ENCODE data around the gene BSPRY. TPM values are rescaled to one million over a fixed set of nuclear protein-coding genes. Genes with fewer than 3 reads are reported as not detected.

The BSPRY gene
- total RNA-seq, 1 donor from 2014 or later = 10.8 TPM

GRCh38 chr9:113341712-113342410 is 7.5 kb upstream of the BSPRY start:
- no peak overlapping the region for H3K27ac ChIP-seq
- no peaks in the 10 kb centered on the region for H3K27me3 ChIP-seq
- ATAC-seq = no peak
- H3K4me1 ChIP-seq = peaks cover 10% of the 10 kb centered on the region
- no peak overlapping the region for H3K4me3 ChIP-seq
- intact Hi-C loops (cut with DNase I) = no loop called here
- H3K36me3 ChIP-seq = no peaks in the 10 kb centered on the region
- H3K9me3 ChIP-seq = no peaks in the 10 kb centered on the region
- TF ChIP-seq CTCF (IDR thresholded peaks at IDR 0.05) = no peak
- no peak for DNase-seq

- peak overlapping the region; percentile 51 for H3K27ac ChIP-seq
- no peaks in the 10 kb centered on the region for H3K27me3 ChIP-seq
- no peaks in the 10 kb centered on the region for H3K9me3 ChIP-seq
- H3K36me3 ChIP-seq = no peaks in the 10 kb centered on the region
- peaks cover 10% of the 10 kb centered on the region for H3K4me1 ChIP-seq
- no peak overlapping the region for H3K4me3 ChIP-seq
- intact Hi-C loops (cut with DNase I) = no loop called here
- TF ChIP-seq CTCF (IDR thresholded peaks at IDR 0.05) = no peak
- ATAC-seq (peak; percentile 64), DNase-seq (peak; percentile 64)
Observed at GRCh38 chr9:113343732-113344231, 5.6 kb upstream of the BSPRY start.

- Histone ChIP-seq H3K9me3 (no peaks in the 10 kb centered on the region), H3K36me3 (no peaks in the 10 kb centered on the region), H3K4me1 (peaks cover 7% of the 10 kb centered on the region), H3K27me3 (no peaks in the 10 kb centered on the region), H3K4me3 (no peak overlapping the region), H3K27ac (no peak overlapping the region)
- DNase-seq = no peak
- no peak for TF ChIP-seq CTCF (IDR thresholded peaks at IDR 0.05)
- intact Hi-C loops (cut with DNase I) = no loop called here
- no peak for ATAC-seq
Observed at GRCh38 chr9:113345190-113345589, 4.2 kb upstream of the BSPRY start.

- Histone ChIP-seq H3K4me3 (no peak overlapping the region), H3K27me3 (no peaks in the 10 kb centered on the region), H3K27ac (no peak overlapping the region), H3K36me3 (no peaks in the 10 kb centered on the region), H3K4me1 (peaks cover 12% of the 10 kb centered on the region), H3K9me3 (no peaks in the 10 kb centered on the region)
- intact Hi-C loops (cut with DNase I) = no loop called here
- TF ChIP-seq CTCF (IDR thresholded peaks at IDR 0.05) = no peak
- no peak for DNase-seq
- no peak for ATAC-seq
Observed at GRCh38 chr9:113345671-113346070, 3.7 kb upstream of the BSPRY start.

- Histone ChIP-seq H3K9me3 (no peaks in the 10 kb centered on the region), H3K27me3 (no peaks in the 10 kb centered on the region), H3K27ac (no peak overlapping the region), H3K36me3 (no peaks in the 10 kb centered on the region), H3K4me1 (peaks cover 18% of the 10 kb centered on the region), H3K4me3 (no peak overlapping the region)
- ATAC-seq = no peak
- TF ChIP-seq CTCF (IDR thresholded peaks at IDR 0.05) = no peak
- intact Hi-C loops (cut with DNase I) = no loop called here
- DNase-seq = no peak
Observed at GRCh38 chr9:113348437-113348836, 904 bp upstream of the BSPRY start.
